HUES6 (cell line): Measurements from ENCODE around the gene ZNF768.
A peak's percentile ranks its signal among the peaks of the same experiment; 100 is the strongest.
"Not testable (repeated sequence)": the region's sequence is repeated elsewhere in the genome, so short reads cannot be mapped to it uniquely, and the experiment has no call there.

Experiments used
- H3K27ac ChIP-seq: 2 replicates; pipeline ENCODE4 v1.7.0; 2013; ENCODE audit warnings: low read depth, mild to moderate bottlenecking, low read length, inconsistent platforms
- H3K27me3 ChIP-seq: 2 replicates; pipeline ENCODE4 v1.6.1; 2013; ENCODE audit warnings: low read length; ENCODE audit not compliant: control insufficient read depth, insufficient read depth
- H3K36me3 ChIP-seq: 2 replicates; pipeline ENCODE4 v1.6.1; 2013; ENCODE audit warnings: low read length; ENCODE audit not compliant: control insufficient read depth, insufficient read depth
- H3K4me1 ChIP-seq: 2 replicates; pipeline ENCODE4 v1.6.1; 2013; ENCODE audit warnings: low read length; ENCODE audit not compliant: control insufficient read depth, insufficient read depth
- H3K4me3 ChIP-seq: 2 replicates; pipeline ENCODE4 v1.5.1; 2013; ENCODE audit warnings: low read depth, low read length
- H3K9ac ChIP-seq: one replicate; pipeline ENCODE4 v1.6.1; 2013; ENCODE audit warnings: mild to moderate bottlenecking, low read length
- H3K9me3 ChIP-seq: 2 replicates; pipeline ENCODE4 v1.6.1; 2013; ENCODE audit warnings: low read depth, low read length; ENCODE audit not compliant: control insufficient read depth, insufficient read depth

Gene ZNF768

DNA sequence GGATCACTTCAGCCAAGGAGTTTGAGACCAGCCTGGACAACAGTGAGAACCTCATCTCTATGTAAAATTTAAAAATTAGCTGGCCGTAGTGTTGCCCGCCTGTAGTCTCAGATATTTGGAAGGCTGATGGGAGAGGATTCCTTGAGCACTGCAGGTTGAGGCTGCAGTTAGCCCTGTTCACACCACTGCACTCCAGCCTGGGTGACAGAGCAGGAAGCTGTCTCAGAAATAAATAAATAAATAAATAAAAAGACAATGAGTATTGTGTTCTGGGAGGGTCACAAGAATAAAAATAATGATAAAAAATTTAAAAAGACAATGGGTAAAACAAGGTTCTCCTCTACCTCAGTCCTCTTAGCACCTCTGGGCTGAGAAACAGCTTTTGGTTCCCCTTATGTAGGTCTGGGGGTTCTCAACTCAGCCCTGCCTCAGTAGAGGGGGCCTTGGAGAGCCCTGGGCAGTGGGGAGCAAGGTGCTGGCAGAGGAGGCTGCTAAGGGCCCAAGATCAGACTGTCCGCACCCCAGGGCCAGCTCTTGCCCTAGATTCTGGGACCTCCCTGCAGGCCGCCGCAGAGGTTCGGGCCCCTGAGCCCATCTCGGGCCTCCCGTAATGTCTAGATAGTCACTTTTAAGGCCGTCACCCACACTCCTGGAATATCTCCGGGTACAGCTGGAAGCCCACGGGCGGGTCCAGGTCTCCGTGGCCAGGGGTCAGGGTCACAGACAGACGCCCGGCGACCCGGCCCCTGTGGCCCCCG lies 28.4 kb upstream of the ZNF768 start:
- Histone ChIP-seq H3K4me1 (peaks cover 19% of the 10 kb centered on the region; the same call in 1 of the 2 replicates), H3K27me3 (no peaks in the 10 kb centered on the region), H3K9me3 (no peaks in the 10 kb centered on the region), H3K27ac (no peak overlapping the region), H3K9ac (no peak overlapping the region), H3K36me3 (peaks cover 27% of the 10 kb centered on the region), H3K4me3 (no peak overlapping the region)

DNA sequence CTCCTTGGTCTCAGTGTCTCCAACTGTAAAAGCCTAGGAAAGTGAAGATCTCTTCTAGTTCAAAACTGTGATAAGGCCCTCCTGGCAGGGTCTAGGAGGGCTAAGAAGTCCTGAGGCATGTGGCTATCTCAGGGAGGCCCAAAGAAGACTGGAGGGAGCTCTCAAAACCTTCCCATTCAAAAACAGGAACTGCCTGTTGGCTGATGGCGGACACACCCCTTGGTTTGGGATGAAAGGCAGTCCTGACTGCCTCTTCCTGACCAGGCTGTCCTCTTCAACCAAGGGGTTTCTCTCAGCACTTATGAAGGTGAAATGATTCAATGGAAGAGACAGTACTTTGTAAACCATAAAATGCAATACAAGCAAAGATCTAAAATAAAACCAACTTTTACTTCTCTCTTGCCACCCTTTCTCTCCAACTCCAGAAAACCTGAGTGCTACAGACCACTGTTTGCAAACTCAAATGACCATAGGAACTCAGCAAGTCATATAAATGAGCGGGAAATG lies 27.1 kb upstream of the ZNF768 start:
- Histone ChIP-seq H3K4me1 (peaks cover 25% of the 10 kb centered on the region), H3K36me3 (peaks cover 27% of the 10 kb centered on the region), H3K27ac (no peak overlapping the region), H3K27me3 (no peaks in the 10 kb centered on the region), H3K9me3 (no peaks in the 10 kb centered on the region), H3K9ac (no peak overlapping the region), H3K4me3 (no peak overlapping the region)

DNA sequence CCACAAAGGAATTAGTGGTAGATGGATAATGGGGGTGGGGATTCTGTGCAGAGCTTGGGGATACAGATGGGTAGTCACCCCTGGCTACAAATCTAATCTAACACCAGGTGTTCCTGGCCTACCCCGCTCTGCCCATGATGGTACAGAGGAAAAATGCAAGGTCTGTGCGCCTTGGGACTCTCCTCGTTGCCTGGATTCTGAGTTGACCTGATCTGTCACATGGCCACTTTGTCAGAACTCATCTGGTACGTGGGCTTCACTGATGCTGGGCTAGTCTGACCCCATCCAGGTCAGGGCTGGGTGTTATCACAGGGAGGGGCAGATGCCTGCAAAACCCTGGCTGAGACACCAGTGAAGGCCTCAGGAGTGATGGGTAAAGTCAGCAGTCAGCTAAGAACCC lies 26.6 kb upstream of the ZNF768 start:
- Histone ChIP-seq H3K4me3 (no peak overlapping the region), H3K27me3 (no peaks in the 10 kb centered on the region), H3K36me3 (peaks cover 27% of the 10 kb centered on the region), H3K27ac (no peak overlapping the region), H3K9ac (no peak overlapping the region), H3K4me1 (peaks cover 28% of the 10 kb centered on the region), H3K9me3 (no peaks in the 10 kb centered on the region)

DNA sequence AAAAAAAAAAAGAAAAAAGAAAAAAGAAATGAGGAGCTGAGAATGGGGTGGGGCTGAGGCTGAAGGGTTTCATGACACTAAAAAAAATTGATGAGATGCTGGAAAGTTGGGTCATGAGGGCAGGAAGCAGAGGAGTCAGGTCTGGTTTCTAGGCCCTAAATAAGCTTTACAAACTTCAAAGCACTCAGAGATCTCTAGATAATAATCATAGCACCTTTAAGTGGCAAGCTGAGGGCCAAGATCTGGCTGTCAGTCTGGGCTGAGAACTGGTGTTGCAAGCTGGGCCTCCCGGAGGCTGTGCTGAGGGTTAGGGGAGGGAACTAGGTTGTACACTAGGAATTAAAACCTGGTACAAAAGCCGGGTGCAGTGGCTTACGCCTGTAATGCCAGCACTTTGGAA lies 25.4 kb upstream of the ZNF768 start:
- Histone ChIP-seq H3K4me3 (no peak overlapping the region), H3K27me3 (no peaks in the 10 kb centered on the region), H3K27ac (no peak overlapping the region), H3K4me1 (peaks cover 30% of the 10 kb centered on the region), H3K36me3 (peaks cover 27% of the 10 kb centered on the region), H3K9ac (no peak overlapping the region), H3K9me3 (no peaks in the 10 kb centered on the region)

DNA sequence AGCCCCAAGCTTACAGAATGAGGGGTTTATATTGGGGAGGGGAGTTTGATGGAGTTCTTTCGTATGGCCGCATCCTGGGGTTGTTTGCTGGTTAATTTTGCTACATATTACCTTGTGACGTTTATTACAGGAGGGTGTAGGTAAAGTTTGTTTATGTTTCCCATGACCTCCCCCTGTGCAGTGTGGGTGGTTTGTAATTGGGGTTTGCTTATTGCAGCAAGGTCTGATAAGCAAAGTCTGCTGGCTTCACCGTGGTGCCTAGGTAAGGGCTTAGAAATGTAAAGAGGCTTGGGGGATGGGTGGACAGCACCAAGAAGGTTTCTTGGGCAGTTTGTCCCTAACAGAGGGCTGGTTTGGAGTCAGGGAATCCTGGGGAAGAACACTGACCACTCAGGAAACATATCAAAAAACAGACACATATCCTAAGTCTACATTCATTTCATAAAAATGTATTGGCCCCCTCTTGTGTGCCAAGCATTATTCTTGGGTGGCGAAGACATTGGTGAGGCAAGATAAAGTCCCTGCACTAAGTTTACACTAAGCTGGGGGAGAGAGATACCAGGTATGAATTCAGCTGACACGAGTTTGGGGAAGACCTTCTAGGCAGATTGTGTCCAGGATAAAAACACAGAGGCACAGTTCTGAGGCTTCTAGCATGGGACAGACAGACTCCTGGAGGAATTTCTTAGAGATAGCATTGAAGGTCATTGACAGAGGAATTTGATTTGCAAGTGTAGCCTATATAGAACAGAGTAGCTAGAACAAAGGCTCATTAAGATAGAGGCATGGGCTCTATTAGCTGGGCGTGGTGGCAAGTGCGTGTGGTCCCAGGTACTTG lies 22.3 kb upstream of the ZNF768 start:
- H3K4me3 ChIP-seq = no peak overlapping the region
- peaks cover 4% of the 10 kb centered on the region for H3K36me3 ChIP-seq
- H3K9me3 ChIP-seq = no peaks in the 10 kb centered on the region
- peaks cover 37% of the 10 kb centered on the region for H3K4me1 ChIP-seq
- no peaks in the 10 kb centered on the region for H3K27me3 ChIP-seq
- no peak overlapping the region for H3K27ac ChIP-seq
- no peak overlapping the region for H3K9ac ChIP-seq

DNA sequence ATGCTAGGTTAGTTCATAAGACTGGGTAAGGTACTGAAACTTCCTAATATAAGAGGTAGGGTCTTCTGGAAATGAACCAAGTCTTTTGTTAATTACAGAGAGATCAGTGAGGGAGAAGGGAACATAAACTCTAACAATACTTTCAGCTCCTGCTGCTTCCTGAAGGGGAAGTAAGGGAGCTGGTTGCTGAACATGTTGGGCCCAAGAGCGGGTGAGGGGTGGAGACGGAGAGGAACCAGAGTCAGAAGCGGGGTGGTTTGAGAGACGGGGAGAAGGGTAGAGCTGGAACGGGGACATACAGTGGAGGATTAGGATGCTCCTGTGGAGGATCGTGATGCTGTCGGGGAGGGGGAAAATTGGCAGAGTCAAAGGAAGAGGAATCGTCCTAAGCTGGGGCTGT lies 19.7 kb upstream of the ZNF768 start:
- H3K27me3 ChIP-seq = no peaks in the 10 kb centered on the region
- no peak overlapping the region for H3K9ac ChIP-seq
- no peaks in the 10 kb centered on the region for H3K9me3 ChIP-seq
- no peaks in the 10 kb centered on the region for H3K36me3 ChIP-seq
- H3K4me1 ChIP-seq = peaks cover 54% of the 10 kb centered on the region
- no peak overlapping the region for H3K27ac ChIP-seq
- H3K4me3 ChIP-seq = no peak overlapping the region

DNA sequence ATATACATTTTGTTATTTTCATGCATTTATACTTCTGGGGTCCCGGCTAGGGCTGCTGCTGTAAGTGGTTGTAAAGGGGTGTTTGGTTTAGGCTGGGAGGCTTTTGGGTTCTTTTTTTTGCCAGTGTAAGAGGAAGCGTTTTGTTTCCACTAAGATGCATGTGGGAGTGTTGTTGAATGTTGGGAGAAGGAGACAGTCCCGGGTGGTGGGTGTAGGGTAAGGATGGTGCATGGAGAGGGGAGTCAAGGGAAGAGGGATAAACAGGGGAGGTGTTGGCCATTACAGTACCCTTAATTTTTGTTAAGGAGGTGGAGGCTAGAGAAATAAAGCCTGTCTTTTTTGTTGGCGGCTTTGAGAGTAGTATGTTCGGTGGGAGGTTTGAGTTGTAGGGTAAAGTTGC lies 16.7 kb upstream of the ZNF768 start:
- H3K27me3 ChIP-seq = no peaks in the 10 kb centered on the region
- no peaks in the 10 kb centered on the region for H3K9me3 ChIP-seq
- H3K36me3 ChIP-seq = no peaks in the 10 kb centered on the region
- no peak overlapping the region for H3K4me3 ChIP-seq
- peaks cover 45% of the 10 kb centered on the region for H3K4me1 ChIP-seq
- no peak overlapping the region for H3K9ac ChIP-seq
- H3K27ac ChIP-seq = no peak overlapping the region

DNA sequence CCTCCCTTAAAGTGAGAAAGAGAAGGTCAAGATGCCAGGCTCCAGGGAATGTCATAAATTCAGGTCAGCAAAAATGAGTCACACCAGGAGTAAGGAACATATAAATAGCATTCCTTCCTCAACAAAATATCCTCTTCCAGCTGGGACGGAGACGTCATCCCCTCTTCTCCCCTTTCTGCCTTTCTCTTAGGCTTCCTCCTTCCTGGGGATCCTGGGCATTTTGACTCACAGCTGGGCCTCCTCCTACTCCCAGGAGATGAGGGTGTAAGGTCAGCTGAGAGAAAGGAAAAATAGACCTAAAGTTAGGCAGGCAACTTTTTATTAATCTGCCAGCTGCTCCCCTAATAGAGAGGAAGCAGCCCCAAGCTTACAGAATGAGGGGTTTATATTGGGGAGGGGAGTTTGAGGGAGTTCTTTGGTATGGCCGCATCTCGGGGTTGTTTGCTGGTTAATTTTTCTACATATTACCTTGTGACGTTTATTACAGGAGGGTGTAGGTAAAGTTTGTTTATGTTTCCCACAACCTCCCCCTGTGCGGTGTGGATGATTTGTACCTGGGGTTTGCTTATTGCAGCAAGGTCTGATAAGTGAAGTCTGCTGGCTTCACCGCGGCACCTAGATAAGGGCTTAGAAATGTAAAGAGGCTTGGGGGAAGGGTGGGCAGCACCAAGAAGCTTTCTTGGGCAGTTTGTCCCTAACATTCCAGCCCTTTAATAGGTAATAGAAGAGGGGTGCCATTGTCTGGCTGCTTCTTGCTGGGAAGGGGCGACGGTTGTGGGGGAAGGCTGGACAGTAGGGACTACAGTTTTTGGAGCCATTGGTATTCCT lies 15.3 kb upstream of the ZNF768 start:
- H3K36me3 ChIP-seq = no peaks in the 10 kb centered on the region
- no peaks in the 10 kb centered on the region for H3K9me3 ChIP-seq
- H3K27me3 ChIP-seq = no peaks in the 10 kb centered on the region
- no peak overlapping the region; the same call in 1 of the 2 replicates for H3K27ac ChIP-seq
- H3K9ac ChIP-seq = peak overlapping the region; percentile 18
- H3K4me3 ChIP-seq = peak overlapping the region; percentile 12
- peaks cover 42% of the 10 kb centered on the region for H3K4me1 ChIP-seq

DNA sequence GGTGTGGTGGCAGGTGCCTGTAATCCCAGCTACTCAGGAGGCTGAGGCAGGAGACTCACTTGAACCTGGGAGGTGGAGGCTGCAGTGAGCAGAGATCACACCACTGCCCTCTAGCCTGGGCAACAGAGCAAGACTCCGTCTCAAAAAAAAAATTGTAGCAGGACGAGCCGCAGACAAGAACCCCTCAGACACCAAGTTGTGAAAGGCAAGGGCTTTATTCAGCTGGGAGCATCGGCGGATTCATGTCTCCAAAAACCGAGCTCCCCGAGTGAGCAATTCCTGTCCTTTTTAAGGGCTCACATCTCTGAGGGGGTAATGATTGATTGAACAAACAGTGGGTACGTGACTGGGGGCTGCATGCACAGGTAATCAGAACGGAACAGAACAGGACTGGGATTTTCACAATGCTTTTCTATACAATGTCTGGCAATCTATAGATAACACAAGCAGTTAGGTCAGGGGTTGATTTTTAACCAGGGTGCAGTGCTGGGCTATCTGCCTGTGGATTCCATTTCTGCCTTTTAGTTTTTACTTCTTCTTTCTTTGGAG lies 14.6 kb upstream of the ZNF768 start:
- H3K9ac ChIP-seq, H3K27me3 ChIP-seq, H3K27ac ChIP-seq, H3K36me3 ChIP-seq, H3K9me3 ChIP-seq, H3K4me3 ChIP-seq: not testable (repeated sequence)
- H3K4me1 ChIP-seq = peaks cover 44% of the 10 kb centered on the region

DNA sequence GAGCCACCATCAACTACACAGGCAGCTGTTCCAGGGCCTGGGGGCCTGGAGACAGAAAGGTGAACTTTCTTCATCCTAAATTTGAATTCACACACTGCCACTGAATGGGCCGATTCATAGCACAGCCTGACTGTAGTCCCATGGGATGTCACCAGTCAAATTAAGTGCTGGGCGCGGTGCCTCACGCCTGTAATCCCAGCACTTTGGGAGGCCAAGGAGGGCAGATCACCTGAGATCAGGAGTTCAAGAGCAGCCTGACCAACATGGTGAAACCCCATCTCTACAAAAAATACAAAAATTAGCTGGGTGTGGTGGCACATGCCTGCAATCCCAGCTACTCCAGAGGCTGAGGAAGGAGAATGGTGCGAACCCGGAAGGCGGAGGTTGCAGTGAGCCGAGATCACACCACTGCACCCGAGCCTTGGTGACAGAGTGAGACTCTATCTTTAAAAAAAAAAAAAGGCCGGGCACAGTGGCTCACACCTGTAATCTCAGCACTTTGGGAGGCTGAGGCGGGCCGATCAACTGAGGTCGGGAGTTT lies 13.7 kb upstream of the ZNF768 start:
- not testable (repeated sequence) for H3K27ac ChIP-seq, H3K9me3 ChIP-seq, H3K36me3 ChIP-seq, H3K27me3 ChIP-seq, H3K9ac ChIP-seq, H3K4me3 ChIP-seq
- H3K4me1 ChIP-seq = peaks cover 49% of the 10 kb centered on the region
